ENCODE results near the gene ACAT1. TPM values are rescaled to one million over a fixed set of nuclear protein-coding genes. Genes with fewer than 3 reads are reported as not detected.
"Not testable (repeated sequence)": the region's sequence is repeated elsewhere in the genome, so short reads cannot be mapped to it uniquely, and the experiment has no call there.

ACAT1 gene
- total RNA-seq, 2 experiments from 2014 or later = 78.0 to 81.0 TPM

DNA sequence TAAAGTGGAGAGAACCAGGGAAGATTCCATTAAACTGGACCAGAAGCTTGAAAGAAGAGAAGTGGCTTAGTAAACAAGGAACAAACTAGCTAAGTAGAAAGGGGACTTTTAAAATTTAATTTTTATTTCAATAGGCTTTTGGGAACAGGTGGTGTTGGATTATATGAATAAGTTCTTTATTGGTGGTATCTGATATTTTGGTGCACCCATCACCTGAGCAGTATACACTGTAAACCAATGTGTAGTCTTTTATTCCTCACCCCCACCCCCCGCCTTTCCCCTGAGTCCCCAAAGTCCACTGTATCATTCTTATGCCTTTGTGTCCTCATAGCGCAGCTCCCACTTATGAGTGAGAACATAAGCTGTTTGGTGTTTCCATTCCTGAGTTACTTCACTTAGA, 7.4 kb downstream of the ACAT1 start:
- H3K27me3 Mint-ChIP-seq = no peaks in the 10 kb centered on the region
- H3K36me3 Mint-ChIP-seq (ENCODE audit: low read depth) = peaks cover 28% of the 10 kb centered on the region
- ChIA-PET CTCF (no interaction called here), POLR2A (no interaction called here)
- no peak overlapping the region for H3K4me3 Mint-ChIP-seq
- no peak overlapping the region for H3K27ac Mint-ChIP-seq
- no peak for DNase-seq
- no peak for ATAC-seq
- intact Hi-C loops (cut with micrococcal nuclease) = no loop called here
- H3K4me1 Mint-ChIP-seq (ENCODE audit: low read depth) = peaks cover 21% of the 10 kb centered on the region
- H3K9me3 Mint-ChIP-seq = no peaks in the 10 kb centered on the region
- TF ChIP-seq, protein P1, sequence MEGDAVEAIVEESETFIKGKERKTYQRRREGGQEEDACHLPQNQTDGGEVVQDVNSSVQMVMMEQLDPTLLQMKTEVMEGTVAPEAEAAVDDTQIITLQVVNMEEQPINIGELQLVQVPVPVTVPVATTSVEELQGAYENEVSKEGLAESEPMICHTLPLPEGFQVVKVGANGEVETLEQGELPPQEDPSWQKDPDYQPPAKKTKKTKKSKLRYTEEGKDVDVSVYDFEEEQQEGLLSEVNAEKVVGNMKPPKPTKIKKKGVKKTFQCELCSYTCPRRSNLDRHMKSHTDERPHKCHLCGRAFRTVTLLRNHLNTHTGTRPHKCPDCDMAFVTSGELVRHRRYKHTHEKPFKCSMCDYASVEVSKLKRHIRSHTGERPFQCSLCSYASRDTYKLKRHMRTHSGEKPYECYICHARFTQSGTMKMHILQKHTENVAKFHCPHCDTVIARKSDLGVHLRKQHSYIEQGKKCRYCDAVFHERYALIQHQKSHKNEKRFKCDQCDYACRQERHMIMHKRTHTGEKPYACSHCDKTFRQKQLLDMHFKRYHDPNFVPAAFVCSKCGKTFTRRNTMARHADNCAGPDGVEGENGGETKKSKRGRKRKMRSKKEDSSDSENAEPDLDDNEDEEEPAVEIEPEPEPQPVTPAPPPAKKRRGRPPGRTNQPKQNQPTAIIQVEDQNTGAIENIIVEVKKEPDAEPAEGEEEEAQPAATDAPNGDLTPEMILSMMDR (IDR thresholded peaks at IDR 0.05) = no peak

DNA sequence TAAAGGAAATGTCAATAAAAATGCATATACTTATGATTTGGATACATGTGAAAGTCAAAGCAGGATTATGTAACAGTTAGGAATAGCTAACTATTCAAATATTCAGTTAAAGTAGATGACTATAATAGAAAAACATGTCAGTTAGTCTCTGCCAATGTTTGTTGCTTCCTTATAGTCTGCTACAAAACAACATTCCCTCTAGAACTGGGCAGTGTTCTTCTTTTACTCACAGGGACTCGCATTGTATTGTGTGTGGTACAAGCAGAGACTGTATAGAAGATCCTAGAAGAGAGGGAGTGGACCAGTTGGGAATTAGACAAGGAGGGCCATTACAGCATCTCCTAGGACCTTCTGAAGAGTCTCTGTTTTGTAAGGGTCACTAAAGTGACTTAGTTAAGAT, 10.6 kb downstream of the ACAT1 start:
- ChIA-PET POLR2A (interaction anchor here (1.3 to 1.4 kb wide), 2 partner anchors 9 to 98 kb away, joined by 3 read pairs; no protein-coding TSS in a partner anchor), CTCF (interaction anchor here (1.5 kb wide), 1 partner anchor 517 kb away, joined by 3 read pairs; no protein-coding TSS in a partner anchor)
- Mint-ChIP-seq H3K36me3 (ENCODE audit: low read depth) (peaks cover 30% of the 10 kb centered on the region), H3K4me3 (no peak overlapping the region), H3K4me1 (ENCODE audit: low read depth) (peaks cover 21% of the 10 kb centered on the region), H3K27me3 (no peaks in the 10 kb centered on the region), H3K27ac (no peak overlapping the region), H3K9me3 (no peaks in the 10 kb centered on the region)
- ATAC-seq = no peak
- TF ChIP-seq, protein P1 (IDR thresholded peaks at IDR 0.05) = no peak
- DNase-seq = no peak
- intact Hi-C loops (cut with micrococcal nuclease) = no loop called here

DNA sequence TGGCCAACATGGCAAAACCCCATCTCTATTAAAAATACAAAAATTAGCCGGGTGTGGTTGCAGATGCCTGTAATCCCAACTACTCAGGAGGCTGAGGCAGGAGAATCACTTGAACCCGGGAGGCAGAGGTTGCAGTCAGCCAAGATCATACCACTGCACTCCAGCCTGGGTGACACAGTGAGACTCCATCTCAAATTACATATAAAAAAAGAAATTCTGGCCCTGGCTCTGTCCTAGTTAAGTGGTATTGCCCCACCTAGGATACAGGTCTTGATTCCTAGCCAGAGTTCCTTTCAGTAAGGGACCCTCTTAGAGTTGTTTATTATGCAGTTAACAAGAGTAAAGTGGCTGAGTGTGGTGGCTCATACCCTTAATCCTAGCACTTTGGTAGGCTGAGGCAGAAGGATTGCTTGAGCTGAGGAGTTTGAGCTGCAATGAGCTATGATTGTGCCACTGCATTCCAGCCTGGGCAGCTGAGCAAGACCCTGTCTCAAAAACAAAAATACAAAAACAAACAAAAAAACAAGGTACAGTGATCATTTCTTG, 11.7 kb downstream of the ACAT1 start:
- CTCF ChIA-PET = interaction anchor here (1.3 kb wide), 1 partner anchor 516 kb away, joined by 3 read pairs; no protein-coding TSS in a partner anchor
- POLR2A ChIA-PET = interaction anchor here (1.3 to 2.0 kb wide), 3 partner anchors 10 to 99 kb away, joined by 3 to 7 read pairs (median 3); partner anchors contain the start of gene ACAT1
- ATAC-seq; DNase-seq; H3K27me3 Mint-ChIP-seq; intact Hi-C loops (cut with micrococcal nuclease); H3K9me3 Mint-ChIP-seq; H3K4me3 Mint-ChIP-seq: not testable (repeated sequence)
- H3K27ac Mint-ChIP-seq = peak overlapping the region; percentile 4
- peaks cover 29% of the 10 kb centered on the region for H3K36me3 Mint-ChIP-seq (ENCODE audit: low read depth)
- H3K4me1 Mint-ChIP-seq (ENCODE audit: low read depth) = peaks cover 24% of the 10 kb centered on the region

DNA sequence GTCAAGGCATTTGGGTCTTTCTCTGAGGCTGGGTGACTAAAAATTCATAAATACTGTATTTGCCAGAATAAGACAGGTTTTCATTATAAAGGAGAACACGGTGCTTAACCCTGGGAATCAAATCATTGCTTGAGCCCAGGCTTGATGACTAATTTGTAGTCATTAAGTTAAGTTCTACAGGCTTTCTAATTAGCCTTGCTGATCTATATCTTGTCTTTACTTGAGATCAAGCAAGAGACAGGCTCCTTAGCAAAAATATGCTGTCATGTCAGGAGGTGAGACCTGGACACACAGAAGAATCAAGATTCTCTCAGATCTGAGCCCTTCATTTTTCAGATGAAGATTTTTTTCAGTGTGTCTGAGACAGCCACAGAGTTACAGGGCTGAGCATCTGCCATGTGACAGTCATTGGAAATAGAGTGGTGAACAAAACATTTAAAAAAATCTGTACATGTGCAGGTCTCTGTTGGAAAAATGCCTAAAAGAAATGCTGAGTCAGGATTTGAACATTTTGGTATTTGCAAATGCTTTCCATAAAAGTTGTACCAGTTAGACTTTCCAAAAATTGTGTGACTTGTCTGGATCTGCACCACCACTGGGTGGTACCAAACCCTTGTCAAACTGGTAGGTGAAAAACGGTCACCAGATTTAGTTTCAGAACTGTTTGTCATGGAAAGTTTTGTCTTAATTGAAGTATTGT, 14.6 kb downstream of the ACAT1 start:
- intact Hi-C loops (cut with micrococcal nuclease) = no loop called here
- Mint-ChIP-seq H3K27ac (peak overlapping the region; percentile 85), H3K36me3 (ENCODE audit: low read depth) (peaks cover 44% of the 10 kb centered on the region), H3K4me1 (ENCODE audit: low read depth) (peaks cover 26% of the 10 kb centered on the region), H3K4me3 (no peak overlapping the region), H3K27me3 (no peaks in the 10 kb centered on the region), H3K9me3 (peaks cover 2% of the 10 kb centered on the region)
- ChIA-PET POLR2A (interaction anchor here (0.6 kb wide), 1 partner anchor 71 kb away, joined by 5 read pairs; no protein-coding TSS in a partner anchor), CTCF (no interaction called here)
- TF ChIP-seq, protein P1 (IDR thresholded peaks at IDR 0.05) = peak; percentile 51
- ATAC-seq (peak; percentile 72), DNase-seq (peak; percentile 65)

DNA sequence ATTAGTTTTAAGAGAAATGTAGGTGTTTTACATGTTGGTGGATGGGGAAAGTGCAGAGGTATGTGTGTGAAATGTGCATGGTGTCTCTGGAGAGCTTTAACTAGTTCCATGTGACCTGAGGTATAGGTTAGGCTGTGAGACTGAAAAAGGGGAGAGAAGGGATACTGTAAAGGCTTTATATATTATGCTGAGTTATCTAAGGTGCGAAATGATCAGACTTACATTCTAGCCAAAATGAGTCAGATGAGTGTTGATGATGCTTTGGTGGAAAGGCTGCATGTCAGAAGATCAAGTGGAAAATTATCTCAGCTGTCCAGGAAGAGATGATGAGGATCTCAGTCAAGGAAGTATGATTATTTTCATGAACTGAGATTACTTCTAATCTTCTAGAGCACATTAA, 15.8 kb downstream of the ACAT1 start:
- peaks cover 46% of the 10 kb centered on the region for H3K36me3 Mint-ChIP-seq (ENCODE audit: low read depth)
- H3K4me1 Mint-ChIP-seq (ENCODE audit: low read depth) = peaks cover 26% of the 10 kb centered on the region
- no peak overlapping the region for H3K4me3 Mint-ChIP-seq
- ATAC-seq = peak; percentile 58
- TF ChIP-seq, protein P1 (IDR thresholded peaks at IDR 0.05) = no peak
- intact Hi-C loops (cut with micrococcal nuclease) = no loop called here
- H3K9me3 Mint-ChIP-seq = peaks cover 2% of the 10 kb centered on the region
- no peaks in the 10 kb centered on the region for H3K27me3 Mint-ChIP-seq
- POLR2A ChIA-PET = no interaction called here
- H3K27ac Mint-ChIP-seq = peak overlapping the region; percentile 79
- DNase-seq = no peak
- CTCF ChIA-PET = no interaction called here

All from activated CD8-positive, alpha-beta T cell treated with anti-CD3 and anti-CD28 coated beads for 36 hours (primary cell).